ENCODE results near the gene MKS1. TPM values are rescaled to one million over a fixed set of nuclear protein-coding genes. Genes with fewer than 3 reads are reported as not detected.
A peak's percentile ranks its signal among the peaks of the same experiment; 100 is the strongest.

MKS1 gene
- total and polyA plus RNA-seq, 8 donors, result 5.8 to 16.1 (median 9.8) TPM

DNA sequence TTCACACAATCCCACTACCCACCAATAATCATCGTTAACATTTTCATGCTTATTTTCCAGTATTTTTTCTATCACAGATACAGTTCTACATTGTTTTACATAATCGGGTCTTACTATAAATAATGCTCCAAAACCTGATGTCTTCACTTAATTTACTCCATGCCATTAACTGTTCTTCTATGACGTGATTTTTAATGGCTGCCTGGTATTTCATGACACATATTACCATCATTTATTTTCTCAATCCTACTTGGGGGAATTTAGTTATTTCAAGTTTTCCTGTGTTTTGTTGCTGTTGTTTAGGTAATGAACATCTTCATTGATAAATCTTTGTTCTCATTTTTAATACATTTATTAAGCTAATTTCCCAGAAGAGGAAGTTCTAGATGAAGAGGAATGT is 34.0 kb upstream of the MKS1 start:
- intact Hi-C loops (cut with DNase I), result no loop called here
- no peak for DNase-seq
- no peaks in the 10 kb centered on the region for H3K9me3 ChIP-seq
- WGBS, 2 donors, result 63 to 82% methylated on average over 3 of the region's 3 CpGs
- no peaks in the 10 kb centered on the region for H3K27me3 ChIP-seq
- no peak overlapping the region for H3K27ac ChIP-seq
- no peak overlapping the region for H3K4me3 ChIP-seq
- ATAC-seq, result no peak
- no peaks in the 10 kb centered on the region for H3K36me3 ChIP-seq
- FAIRE-seq, result no peak
- no peaks in the 10 kb centered on the region for H3K4me1 ChIP-seq
- TF ChIP-seq, protein P1, sequence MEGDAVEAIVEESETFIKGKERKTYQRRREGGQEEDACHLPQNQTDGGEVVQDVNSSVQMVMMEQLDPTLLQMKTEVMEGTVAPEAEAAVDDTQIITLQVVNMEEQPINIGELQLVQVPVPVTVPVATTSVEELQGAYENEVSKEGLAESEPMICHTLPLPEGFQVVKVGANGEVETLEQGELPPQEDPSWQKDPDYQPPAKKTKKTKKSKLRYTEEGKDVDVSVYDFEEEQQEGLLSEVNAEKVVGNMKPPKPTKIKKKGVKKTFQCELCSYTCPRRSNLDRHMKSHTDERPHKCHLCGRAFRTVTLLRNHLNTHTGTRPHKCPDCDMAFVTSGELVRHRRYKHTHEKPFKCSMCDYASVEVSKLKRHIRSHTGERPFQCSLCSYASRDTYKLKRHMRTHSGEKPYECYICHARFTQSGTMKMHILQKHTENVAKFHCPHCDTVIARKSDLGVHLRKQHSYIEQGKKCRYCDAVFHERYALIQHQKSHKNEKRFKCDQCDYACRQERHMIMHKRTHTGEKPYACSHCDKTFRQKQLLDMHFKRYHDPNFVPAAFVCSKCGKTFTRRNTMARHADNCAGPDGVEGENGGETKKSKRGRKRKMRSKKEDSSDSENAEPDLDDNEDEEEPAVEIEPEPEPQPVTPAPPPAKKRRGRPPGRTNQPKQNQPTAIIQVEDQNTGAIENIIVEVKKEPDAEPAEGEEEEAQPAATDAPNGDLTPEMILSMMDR (IDR thresholded peaks at IDR 0.05), result no peak

DNA sequence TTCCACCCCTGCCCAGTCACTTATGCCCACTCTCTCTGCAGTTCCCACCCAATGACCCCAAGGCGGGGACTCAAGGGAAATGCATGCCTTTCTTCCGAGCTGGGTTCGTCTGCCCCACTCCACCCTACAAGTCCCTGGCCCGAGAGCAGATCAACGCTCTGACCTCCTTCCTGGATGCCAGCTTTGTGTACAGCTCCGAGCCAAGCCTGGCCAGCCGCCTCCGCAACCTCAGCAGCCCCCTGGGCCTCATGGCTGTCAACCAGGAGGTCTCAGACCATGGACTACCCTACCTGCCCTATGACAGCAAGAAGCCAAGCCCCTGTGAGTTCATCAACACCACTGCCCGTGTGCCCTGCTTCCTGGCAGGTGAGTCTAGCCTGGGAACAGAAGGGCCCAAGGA is 33.1 kb upstream of the MKS1 start:
- FAIRE-seq, result no peak
- H3K9me3 ChIP-seq, result no peaks in the 10 kb centered on the region
- no peak for ATAC-seq
- H3K36me3 ChIP-seq, result no peaks in the 10 kb centered on the region
- no peaks in the 10 kb centered on the region for H3K27me3 ChIP-seq
- TF ChIP-seq, protein P1 (IDR thresholded peaks at IDR 0.05), result no peak
- no peak overlapping the region for H3K27ac ChIP-seq
- no peaks in the 10 kb centered on the region for H3K4me1 ChIP-seq
- DNase-seq, result no peak
- no peak overlapping the region for H3K4me3 ChIP-seq
- intact Hi-C loops (cut with DNase I), result no loop called here
- WGBS, 2 donors, result 57 to 58% methylated on average over 9 of the region's 9 CpGs

DNA sequence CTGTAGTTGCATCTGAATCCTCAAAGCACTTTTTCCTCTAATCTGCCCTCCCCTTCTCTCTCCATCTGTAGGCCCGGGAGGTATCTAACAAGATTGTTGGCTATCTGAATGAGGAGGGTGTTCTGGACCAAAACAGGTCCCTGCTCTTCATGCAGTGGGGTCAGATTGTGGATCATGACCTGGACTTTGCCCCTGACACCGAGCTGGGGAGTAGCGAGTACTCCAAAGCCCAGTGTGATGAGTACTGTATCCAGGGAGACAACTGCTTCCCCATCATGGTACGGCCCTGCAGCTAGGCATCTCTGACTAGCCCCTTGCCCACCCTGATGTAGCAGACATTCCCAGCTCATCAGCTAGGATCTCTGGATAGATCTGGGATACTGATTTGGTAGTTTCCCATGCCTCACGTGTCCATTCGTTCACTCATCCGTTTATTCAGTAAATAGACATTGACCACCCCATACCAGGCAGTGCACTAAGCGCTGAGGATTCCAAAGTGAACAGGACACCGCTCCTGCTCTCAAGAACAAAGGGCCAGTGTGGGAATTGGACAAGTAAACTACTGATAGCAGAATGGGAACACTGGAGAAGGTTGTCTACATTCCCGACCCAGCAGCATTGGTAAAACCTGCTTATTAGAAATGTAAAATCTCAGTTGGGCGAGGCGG is 31.4 kb upstream of the MKS1 start:
- H3K9me3 ChIP-seq, result no peaks in the 10 kb centered on the region
- H3K36me3 ChIP-seq, result no peaks in the 10 kb centered on the region
- no peaks in the 10 kb centered on the region for H3K27me3 ChIP-seq
- H3K27ac ChIP-seq, result no peak overlapping the region
- no peaks in the 10 kb centered on the region for H3K4me1 ChIP-seq
- FAIRE-seq (no peak), DNase-seq (no peak), ATAC-seq (no peak)
- WGBS, 2 donors, result 68 to 77% methylated on average over 12 of the region's 12 CpGs
- intact Hi-C loops (cut with DNase I), result no loop called here
- TF ChIP-seq, protein P1 (IDR thresholded peaks at IDR 0.05), result no peak
- H3K4me3 ChIP-seq, result no peak overlapping the region

DNA sequence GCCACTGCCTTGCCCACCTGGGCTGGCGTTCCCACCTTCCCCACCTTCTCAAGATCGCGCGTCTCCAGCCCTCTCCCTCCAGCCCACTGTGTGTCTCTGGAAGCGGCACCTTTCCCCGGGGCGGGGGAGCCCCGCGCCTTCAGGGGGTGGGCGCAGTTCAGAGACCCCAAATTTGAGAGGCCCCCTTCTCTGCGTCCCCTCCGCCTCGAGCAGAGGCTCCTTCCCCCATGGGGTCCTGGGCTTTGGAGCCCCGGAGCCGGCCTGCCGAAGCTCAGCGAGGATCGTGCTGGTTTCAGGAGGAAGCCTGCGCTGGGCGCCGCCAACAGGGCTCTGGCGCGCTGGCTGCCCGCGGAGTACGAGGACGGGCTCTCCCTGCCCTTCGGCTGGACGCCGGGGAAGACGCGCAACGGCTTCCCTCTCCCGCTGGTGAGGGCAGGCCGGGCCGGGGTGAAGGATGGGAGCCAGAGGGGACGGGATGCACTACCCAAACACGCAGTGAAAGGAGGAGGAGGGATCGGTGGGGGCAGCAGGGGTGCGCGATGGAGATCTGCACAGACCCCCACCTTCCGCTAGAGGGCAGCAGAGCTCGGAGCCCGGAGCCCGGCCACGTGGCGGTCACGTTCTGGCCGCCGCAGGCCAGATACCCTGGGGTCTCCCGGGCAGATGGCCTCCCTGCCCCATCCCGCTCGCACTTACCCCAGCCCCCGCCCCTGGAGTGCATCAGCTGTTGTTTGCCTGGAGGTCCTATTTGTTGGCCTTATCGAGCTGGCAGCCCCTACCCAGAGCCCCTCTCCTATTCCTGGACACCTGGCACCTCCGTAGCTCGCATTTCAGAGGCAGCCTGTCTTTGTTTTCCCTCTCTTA is 30.4 kb upstream of the MKS1 start:
- intact Hi-C loops (cut with DNase I), result no loop called here
- peak; percentile 89 to 98 (median 96) for ATAC-seq
- no peaks in the 10 kb centered on the region for H3K4me1 ChIP-seq
- no peaks in the 10 kb centered on the region for H3K36me3 ChIP-seq
- no peak for FAIRE-seq
- no peak overlapping the region for H3K27ac ChIP-seq
- peak overlapping the region; percentile 5 to 51 (median 22) for H3K4me3 ChIP-seq
- no peaks in the 10 kb centered on the region for H3K9me3 ChIP-seq
- no peaks in the 10 kb centered on the region for H3K27me3 ChIP-seq
- WGBS, 2 donors, result 5% methylated on average over 57 of the region's 57 CpGs
- DNase-seq, result peak; percentile 39 to 88 (median 72)
- TF ChIP-seq, protein P1 (IDR thresholded peaks at IDR 0.05), result peak; percentile 94 to 99 (median 96)

DNA sequence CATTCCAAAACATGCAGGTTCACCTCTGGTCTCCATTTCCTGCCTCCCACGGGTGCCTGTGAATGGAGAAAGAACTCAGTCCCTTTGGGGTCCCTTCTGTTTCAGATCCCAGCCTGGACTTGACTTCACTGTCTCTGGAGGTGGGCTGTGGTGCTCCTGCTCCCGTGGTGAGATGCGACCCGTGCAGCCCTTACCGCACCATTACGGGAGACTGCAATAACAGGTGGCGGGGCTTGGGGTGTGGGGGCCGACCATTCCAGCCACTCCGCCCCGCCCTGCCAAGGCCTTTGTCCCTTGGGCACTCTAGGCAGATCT is 29.9 kb upstream of the MKS1 start:
- no peak for DNase-seq
- H3K27ac ChIP-seq, result no peak overlapping the region
- no peaks in the 10 kb centered on the region for H3K4me1 ChIP-seq
- WGBS, 2 donors, result 22 to 26% methylated on average over 10 of the region's 10 CpGs
- no peaks in the 10 kb centered on the region for H3K27me3 ChIP-seq
- no peaks in the 10 kb centered on the region for H3K9me3 ChIP-seq
- peak in 1 of 4 donors; percentile 12 for ATAC-seq
- no peaks in the 10 kb centered on the region for H3K36me3 ChIP-seq
- intact Hi-C loops (cut with DNase I), result no loop called here
- FAIRE-seq, result no peak
- TF ChIP-seq, protein P1 (IDR thresholded peaks at IDR 0.05), result no peak
- peak overlapping the region in 1 of 4 donors; percentile 51 for H3K4me3 ChIP-seq

Measured in pancreas (tissue), 10 donors.